Stimulated activated CD4-positive, alpha-beta T cell treated with anti-CD3 and anti-CD28 coated beads, Interleukin-1b, Interleukin-23, amount 100 ng/mL, for 24 hours (primary cell): ENCODE data around the gene GM2A.
"Not testable (repeated sequence)": the region's sequence is repeated elsewhere in the genome, so short reads cannot be mapped to it uniquely, and the experiment has no call there.

Experiments
- DNase-seq, 4 experiments: peaks; one replicate each; pipeline ENCODE4 v3.0.0-alpha.2; 2020; ENCODE audit warnings: low read depth in 4 of 4, low spot score in 1 of 4

GM2A gene

GRCh38 chr5:151251001-151251551 is 1.9 kb upstream of the GM2A start:
- no peak for DNase-seq

DNA sequence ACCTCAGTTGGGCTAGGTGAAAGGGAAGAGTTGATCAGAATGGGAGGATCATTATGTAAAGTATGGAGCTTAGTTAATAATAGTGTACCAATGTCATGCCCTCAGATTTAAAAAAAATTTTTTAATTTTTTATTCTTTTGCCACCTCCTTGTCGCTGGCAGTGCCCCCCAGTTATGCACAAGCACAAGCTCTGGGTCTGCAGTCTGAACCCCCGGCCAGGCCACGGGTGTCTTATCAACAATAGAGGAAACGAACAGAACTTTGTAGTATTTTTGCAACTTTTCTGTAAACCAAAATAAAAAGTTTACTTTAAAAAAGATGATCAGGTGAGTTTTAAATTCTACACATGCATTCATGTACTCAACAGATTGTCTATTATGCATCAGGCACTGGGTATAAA is 1.4 kb upstream of the GM2A start:
- DNase-seq = no peak

DNA sequence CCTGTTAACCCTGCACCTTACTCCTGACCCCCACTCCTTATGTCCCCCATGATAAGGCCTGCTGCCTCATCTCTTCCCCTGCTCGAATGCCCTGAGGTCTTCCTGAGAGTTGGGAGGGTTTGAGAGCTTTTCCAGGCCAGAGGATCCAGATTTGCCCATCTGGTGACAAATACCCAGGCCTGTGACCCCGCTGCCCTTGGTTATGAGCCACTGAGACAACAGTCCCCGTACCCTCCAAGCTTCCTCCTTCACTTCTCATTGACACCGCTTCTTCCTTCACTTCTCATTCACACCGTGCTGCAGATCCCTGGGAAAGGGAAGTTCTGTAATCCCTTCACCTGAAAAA is 593 bp downstream of the GM2A start:
- DNase-seq = no peak

DNA sequence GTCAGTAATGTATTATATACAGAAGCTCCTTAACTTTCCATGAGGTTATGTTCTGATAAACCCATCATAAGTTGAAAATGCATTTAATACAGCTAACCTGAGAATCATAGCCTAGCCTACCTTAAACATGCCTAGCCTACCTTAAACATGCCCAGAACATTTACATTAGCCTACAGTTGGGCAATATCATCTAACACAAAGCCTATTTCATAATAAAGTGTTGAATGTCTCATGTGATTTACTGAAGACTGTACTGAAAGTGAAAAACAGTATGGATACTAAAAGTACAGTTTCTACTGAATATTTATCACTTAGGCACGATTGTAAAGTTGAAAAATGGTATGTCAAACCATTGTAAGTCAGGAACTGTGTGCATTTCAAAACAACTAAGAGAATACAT is 1.6 kb downstream of the GM2A start:
- no peak for DNase-seq

GRCh38 chr5:151254990-151255389 is 2.0 kb downstream of the GM2A start:
- DNase-seq = not testable (repeated sequence)

DNA sequence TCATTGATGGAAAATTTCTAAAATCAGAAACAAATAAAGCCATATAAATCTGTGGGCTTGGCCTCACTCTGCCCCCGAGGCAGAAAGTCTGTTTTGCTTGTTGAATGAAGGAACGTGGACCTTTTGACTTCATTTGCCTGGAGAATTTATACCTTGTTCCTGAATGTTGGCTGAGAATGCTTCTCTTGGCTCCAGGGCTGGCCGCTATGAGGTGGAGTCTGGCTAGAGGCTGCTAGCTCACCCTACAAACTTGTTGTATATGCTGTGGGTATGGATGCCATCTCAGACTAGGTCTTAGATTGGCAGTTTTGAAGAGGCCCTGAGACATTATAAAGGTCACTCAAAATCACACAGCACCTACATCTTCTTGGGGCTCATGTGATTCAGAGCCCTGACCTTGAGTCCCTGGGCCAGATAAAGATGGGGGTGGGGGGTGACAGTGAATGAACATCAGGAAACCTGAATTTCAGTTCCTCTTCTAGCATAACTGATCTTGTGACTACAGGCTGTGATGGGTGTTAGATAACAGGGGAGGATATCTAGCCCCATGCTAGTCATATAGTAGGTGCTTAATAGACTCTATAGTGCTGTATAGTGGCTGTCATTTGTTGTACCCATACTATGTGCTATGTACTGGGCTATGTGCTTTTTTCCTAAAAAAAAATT is 2.8 kb downstream of the GM2A start:
- DNase-seq = no peak

DNA sequence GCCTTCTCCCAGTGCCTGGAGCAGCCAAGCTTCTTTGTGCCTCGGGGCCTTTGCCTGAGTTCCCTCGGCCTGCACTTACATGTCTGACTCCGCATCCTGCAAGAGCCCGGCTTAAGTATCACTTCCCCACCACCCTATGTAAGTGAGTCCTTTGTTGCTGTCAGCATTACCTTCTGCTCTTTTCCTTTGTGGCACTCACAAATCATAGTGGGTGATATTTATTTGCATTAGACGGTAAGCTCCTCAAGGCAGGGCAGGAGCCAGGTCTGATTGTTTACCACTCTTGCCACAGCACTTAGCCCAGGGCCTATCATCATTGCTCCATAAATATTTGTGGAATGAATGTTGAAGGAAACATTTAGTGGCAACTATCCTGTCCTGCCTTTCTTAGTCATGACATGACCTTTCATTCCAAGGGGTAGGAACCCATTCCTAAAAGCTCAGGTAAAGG is 4.8 kb downstream of the GM2A start:
- no peak for DNase-seq

GRCh38 chr5:151258201-151258611 is 5.2 kb downstream of the GM2A start:
- DNase-seq = no peak

DNA sequence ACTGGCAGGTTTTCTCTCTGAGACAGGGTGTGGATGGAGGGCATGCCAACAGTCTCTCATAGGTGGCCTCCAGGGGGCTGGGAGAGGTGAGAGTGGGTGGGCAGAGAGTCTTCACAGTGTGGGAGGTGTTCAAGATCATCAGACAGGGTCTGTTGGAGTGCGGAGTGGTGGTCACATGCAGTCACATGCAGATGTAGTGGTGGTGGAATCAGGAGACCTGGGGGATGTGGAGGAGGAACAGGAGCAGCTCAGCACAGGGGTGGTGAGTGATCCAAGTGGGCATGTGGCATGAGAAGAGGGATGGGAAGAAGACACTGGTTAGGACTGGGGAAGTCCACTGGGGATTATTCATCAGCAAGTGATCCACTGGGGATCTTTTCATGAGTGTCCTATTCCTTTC is 5.8 kb downstream of the GM2A start:
- no peak for DNase-seq

DNA sequence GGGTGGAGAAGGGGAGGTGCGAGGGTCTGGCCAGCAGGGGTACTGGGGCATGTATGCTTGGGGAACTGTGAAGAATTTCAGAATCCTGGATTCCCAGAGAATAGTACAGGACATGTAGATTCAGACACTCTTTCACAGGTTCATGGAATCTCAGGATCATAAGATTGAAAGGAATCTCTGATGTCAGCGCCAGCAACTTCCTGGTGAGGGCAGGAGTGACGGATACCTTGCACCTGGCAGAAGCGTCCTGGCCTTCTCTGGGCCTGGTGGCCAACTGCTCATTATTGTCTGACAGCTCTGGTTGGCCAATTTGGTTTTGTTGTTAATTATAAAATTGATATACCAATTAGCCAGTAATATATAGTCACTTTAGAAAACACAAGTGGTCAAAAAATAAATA is 6.9 kb downstream of the GM2A start:
- no peak for DNase-seq

GRCh38 chr5:151262532-151262931 is 9.5 kb downstream of the GM2A start:
- DNase-seq = no peak

- no peak for DNase-seq
Observed at GRCh38 chr5:151264113-151264512, 11.1 kb downstream of the GM2A start.

- DNase-seq = no peak
Observed at GRCh38 chr5:151267491-151268260, 14.7 kb downstream of the GM2A start.

GRCh38 chr5:151270599-151270998 is 17.6 kb downstream of the GM2A start:
- DNase-seq = no peak

- DNase-seq = no peak
Observed at GRCh38 chr5:151271336-151271735, 18.4 kb downstream of the GM2A start.

DNA sequence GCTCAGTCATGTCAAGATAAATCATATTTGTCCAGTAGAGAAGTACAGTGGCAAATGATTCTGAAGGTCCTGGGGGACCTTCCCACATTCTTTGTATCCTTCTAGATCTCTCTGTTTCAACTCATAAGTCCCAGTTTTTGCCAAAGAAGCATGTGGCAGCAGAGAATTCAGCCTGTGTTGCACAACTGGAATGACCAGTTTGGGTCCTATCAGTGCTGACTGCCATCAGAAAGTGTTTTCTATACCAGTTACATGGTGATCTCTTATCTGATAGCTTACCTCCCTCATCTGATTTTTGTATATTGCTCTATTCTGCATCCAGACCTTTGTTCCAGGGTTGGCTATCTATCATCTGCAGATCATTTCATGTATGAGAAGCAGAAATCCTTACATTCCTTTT is 21.7 kb downstream of the GM2A start:
- DNase-seq = no peak

DNA sequence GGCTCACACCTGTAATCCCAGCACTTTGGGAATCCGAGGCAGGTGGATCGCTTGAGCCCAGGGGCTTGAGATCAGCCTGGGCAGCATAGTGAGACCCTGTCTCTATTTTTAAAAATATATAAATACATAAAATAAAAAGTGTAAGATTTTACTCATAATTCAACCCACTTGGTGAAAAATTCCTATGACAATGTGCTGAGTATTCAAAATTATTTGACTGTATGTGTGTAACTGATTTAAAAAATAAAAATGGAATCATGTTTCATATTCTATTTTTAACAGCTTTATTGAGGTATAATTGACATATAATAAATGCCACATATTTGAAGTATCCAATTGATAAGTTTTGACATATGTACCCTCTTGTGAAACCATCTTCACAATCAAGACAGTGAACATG is 22.8 kb downstream of the GM2A start:
- DNase-seq = no peak

GRCh38 chr5:151278845-151279244 is 25.9 kb downstream of the GM2A start:
- no peak for DNase-seq

DNA sequence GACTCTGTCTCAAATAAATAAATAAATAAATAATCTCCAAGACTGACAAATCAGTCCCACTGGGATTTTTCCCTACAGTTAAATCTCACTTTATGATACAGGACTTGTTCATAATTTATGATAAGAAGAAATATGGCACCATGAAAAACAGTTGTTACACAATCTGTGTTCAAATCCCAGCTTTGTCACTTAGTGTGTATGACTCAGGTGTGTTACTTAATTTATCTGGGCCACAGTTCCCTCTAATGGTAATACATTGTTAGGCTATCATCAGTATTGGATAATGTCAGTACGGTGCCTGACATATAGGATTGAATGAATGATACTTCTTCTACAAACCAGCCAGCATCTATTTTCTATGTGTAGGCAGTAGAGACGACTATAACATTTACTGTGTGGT is 27.5 kb downstream of the GM2A start:
- DNase-seq = no peak

- no peak for DNase-seq
Observed at GRCh38 chr5:151281001-151281639, 28.1 kb downstream of the GM2A start.

- no peak for DNase-seq
Observed at GRCh38 chr5:151283120-151283825, 30.3 kb downstream of the GM2A start.
